ENCODE results near the gene OBSCN.

The OBSCN gene

GRCh38 chr1:228161362-228161761 lies 46.5 kb upstream of the OBSCN start:
- no peak for DNase-seq

DNA sequence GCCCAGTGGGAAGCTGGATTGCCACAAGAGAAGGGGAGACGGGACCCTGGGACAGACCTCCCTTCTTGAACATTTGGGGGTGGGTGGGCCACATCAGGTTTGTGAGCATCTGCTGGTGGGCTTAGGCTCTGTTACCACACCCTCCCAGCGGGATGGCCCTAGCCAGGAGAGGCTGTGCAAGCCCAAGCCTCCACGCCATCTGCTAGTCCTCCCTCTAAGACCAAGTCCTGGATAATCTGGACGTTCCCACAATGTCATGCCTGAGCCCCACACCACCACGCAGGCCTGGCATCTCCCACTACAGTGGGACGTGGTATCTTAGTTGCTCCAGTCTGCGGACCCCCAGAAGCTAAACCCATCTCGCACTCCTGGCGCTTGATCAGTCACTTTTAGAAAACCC lies 46.0 kb upstream of the OBSCN start:
- TF ChIP-seq, protein P1, sequence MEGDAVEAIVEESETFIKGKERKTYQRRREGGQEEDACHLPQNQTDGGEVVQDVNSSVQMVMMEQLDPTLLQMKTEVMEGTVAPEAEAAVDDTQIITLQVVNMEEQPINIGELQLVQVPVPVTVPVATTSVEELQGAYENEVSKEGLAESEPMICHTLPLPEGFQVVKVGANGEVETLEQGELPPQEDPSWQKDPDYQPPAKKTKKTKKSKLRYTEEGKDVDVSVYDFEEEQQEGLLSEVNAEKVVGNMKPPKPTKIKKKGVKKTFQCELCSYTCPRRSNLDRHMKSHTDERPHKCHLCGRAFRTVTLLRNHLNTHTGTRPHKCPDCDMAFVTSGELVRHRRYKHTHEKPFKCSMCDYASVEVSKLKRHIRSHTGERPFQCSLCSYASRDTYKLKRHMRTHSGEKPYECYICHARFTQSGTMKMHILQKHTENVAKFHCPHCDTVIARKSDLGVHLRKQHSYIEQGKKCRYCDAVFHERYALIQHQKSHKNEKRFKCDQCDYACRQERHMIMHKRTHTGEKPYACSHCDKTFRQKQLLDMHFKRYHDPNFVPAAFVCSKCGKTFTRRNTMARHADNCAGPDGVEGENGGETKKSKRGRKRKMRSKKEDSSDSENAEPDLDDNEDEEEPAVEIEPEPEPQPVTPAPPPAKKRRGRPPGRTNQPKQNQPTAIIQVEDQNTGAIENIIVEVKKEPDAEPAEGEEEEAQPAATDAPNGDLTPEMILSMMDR (IDR thresholded peaks at IDR 0.05), result no peak
- no peak overlapping the region for H3K27ac Mint-ChIP-seq
- peaks cover 31% of the 10 kb centered on the region for H3K4me1 Mint-ChIP-seq
- H3K4me3 Mint-ChIP-seq, result no peak overlapping the region
- H3K27me3 Mint-ChIP-seq (ENCODE audit: low read depth, poor library complexity), result no peaks in the 10 kb centered on the region
- H3K36me3 Mint-ChIP-seq (ENCODE audit: low read depth), result no peaks in the 10 kb centered on the region
- DNase-seq, result no peak
- no peaks in the 10 kb centered on the region for H3K9me3 Mint-ChIP-seq

More at GRCh38 chr1:228161362-228161761, 46.5 kb upstream of the OBSCN start:
- TF ChIP-seq, protein P1 (IDR thresholded peaks at IDR 0.05), result no peak
- Mint-ChIP-seq H3K27ac (no peak overlapping the region), H3K27me3 (ENCODE audit: low read depth, poor library complexity) (no peaks in the 10 kb centered on the region), H3K4me3 (no peak overlapping the region), H3K36me3 (ENCODE audit: low read depth) (no peaks in the 10 kb centered on the region), H3K4me1 (peaks cover 27% of the 10 kb centered on the region), H3K9me3 (no peaks in the 10 kb centered on the region)

- no peak for DNase-seq
Measured at GRCh38 chr1:228162286-228163006, 45.4 kb upstream of the OBSCN start.

DNA sequence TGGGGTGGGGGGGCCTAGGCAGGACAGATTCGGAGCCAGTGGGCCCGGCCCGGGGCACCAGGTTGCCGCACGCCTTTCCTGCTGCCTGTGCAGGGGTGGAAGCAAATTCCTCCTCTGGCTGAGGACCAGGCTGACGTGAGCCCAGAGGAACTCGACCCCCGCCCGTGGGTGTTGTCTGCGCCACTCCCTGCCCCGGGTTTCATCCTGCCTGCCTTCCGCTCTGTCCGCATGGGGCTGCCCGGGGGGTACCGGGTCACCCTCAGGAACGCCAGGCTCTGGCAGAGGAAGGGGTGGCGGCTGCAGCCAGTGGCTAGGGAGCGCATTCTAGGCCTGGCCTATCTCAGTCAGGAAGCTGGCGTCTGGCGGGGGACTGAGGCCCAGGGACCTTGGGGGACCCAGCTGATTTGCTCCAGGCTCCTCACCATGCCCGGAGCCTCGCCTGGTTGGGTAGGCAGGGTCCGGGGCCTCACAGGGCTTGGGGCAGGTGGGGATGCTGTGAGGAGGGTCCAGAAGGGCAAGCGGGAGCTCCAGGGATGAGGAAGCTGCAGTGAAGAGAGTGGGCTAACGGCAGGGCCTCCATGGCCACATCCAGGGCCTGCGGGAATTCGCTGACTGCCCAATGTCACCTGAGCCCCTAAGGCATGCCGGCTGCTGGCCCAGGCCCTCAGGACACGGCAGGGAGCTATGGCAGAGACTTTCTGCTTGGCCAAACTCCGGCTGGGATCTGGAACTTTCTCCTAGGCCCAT lies 44.7 kb upstream of the OBSCN start:
- Mint-ChIP-seq H3K27ac (no peak overlapping the region), H3K27me3 (ENCODE audit: low read depth, poor library complexity) (no peaks in the 10 kb centered on the region), H3K4me1 (peaks cover 39% of the 10 kb centered on the region), H3K9me3 (no peaks in the 10 kb centered on the region), H3K4me3 (no peak overlapping the region), H3K36me3 (ENCODE audit: low read depth) (no peaks in the 10 kb centered on the region)
- DNase-seq, result no peak
- TF ChIP-seq, protein P1 (IDR thresholded peaks at IDR 0.05), result no peak

More at GRCh38 chr1:228162286-228163006, 45.4 kb upstream of the OBSCN start:
- Mint-ChIP-seq H3K4me3 (no peak overlapping the region), H3K36me3 (ENCODE audit: low read depth) (no peaks in the 10 kb centered on the region), H3K27ac (no peak overlapping the region), H3K27me3 (ENCODE audit: low read depth, poor library complexity) (no peaks in the 10 kb centered on the region), H3K9me3 (no peaks in the 10 kb centered on the region), H3K4me1 (peaks cover 33% of the 10 kb centered on the region)
- TF ChIP-seq, protein P1 (IDR thresholded peaks at IDR 0.05), result no peak

DNA sequence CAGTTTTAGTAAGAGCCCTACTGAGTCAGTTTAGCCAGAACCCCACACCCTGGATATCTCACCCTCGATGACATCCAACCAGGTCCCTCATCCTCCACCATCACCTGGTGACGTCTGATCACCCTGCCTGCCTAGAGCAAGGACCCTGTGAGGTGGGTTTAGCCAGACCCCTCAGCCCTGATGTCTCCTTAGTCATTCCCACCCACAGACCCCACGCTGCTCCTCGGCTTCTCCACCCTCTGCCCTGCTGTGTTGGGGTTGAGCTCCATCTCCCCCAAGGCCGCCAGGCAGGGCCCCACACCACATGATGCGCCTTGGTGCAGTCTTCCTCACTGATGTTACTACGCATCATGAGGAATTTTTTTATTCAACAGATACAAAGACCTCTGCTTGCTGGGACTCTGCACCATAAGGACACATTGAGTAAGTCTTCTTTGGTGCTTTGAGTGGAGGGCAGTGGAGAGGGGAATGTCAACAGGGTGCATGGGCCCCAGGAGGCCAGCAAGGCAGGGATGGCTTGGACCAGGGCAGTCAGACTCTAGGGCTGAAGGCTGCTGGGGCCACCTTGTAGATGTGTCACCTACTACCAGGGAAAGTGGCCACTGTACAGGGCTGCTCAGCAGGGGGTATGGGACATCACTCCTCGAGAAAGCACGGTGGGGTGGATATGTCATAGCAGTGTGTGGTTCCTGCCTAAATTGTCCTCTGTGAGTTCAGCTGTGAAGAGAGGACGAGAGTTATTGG lies 43.9 kb upstream of the OBSCN start:
- no peaks in the 10 kb centered on the region for H3K27me3 Mint-ChIP-seq (ENCODE audit: low read depth, poor library complexity)
- TF ChIP-seq, protein P1 (IDR thresholded peaks at IDR 0.05), result no peak
- no peaks in the 10 kb centered on the region for H3K36me3 Mint-ChIP-seq (ENCODE audit: low read depth)
- peaks cover 39% of the 10 kb centered on the region for H3K4me1 Mint-ChIP-seq
- DNase-seq, result no peak
- H3K27ac Mint-ChIP-seq, result no peak overlapping the region
- H3K9me3 Mint-ChIP-seq, result no peaks in the 10 kb centered on the region
- H3K4me3 Mint-ChIP-seq, result peak overlapping the region; percentile 90
